ENCODE measurements around the gene AGBL4.
"Not testable (repeated sequence)": the region's sequence is repeated elsewhere in the genome, so short reads cannot be mapped to it uniquely, and the experiment has no call there.

The AGBL4 gene

DNA sequence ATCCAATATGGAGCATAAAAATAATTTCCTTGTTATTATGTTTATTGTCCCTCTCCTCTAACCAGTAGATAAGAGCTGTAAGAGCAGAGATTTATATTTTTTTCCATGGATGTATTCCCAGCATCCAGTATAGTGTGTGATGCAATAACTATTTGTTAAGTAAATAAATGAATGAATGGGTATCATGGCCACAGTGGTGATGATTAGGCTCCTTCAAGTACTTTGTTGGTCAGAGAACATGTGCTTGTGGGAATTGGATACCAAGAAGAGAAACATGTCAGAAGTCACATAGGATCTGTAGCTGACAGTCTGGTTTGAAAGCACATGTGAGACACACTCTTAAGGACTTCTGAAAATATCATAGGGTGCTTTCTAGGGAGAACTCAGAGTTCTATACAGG is 588.5 kb downstream of the AGBL4 start:
- no peak for DNase-seq (ENCODE audit: low read depth in 2 of 2)

DNA sequence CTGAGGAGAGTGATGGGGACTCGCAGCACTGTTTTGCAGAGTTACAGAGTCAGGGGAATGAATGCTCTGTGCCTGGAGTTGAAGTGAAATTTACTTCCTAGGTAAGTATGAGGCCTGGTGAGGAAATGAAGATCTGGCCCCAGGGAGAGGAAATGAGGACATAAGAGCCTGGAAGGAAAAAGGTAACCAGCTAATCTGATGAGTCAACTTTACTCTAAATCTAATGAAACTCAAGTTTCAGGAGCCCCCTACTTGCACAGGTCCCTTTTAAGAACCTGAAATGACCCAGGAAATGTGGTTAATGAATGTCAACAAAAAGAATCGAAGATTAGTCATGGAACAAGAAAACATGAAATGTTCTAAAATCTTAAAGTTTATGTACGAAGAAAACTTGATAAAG is 599.0 kb downstream of the AGBL4 start:
- DNase-seq (ENCODE audit: low read depth in 2 of 2) = no peak

DNA sequence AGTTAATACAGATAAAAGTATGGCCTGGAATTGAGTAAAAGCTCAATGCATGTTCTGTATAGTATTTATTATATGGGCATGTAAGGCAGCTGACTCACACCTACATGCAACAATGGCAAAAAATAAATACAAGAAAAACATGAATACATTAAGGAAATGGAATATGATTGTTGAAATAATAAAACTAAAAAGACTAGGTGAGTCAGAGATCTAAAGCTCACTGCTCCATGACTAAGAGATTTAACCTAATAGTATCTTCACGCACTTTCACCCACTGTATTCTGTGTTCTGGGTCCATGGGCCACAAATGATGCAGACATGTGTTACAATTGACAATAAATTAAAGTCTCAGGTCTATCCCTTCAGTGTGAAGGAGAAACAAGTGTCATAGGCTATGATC is 607.0 kb downstream of the AGBL4 start:
- no peak for DNase-seq (ENCODE audit: low read depth in 2 of 2)

DNA sequence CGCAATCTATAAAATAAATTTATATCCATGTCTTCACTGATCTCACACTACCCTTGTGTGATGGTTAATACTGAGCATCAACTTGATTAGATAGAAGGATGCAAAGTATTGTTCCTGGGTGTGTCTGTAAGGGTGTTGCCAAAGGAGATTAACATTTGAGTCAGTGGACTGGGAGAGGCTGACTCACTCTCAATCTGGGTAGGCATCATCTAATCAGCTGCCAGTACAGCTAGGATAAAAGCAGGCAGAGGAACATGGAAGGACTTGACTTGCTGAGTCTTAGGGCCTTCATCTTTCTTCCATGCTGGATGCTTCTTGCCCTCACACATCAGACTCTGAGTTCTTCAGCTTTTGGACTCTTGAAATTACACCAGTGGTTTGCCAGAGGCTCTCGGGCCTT is 615.4 kb downstream of the AGBL4 start:
- DNase-seq (ENCODE audit: low read depth in 2 of 2) = no peak

DNA sequence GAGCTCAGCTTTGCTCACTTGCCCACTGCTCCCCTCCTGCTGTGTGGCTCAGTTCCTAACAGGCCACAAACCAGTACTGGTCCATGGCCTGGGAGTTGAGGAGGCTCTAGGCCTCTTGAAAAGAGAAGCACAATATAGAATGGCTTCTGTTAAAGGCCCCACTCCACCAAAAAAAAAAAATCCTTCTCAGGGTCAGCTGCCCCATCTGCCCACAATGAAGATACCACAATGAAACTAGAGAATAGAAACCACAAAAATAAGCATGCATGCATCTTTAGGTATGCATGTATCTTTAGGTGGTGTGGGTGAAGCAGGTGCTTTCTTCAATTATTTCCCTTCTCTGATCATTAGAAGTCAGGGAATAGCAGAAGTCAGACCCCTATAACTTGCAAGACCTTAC is 626.7 kb downstream of the AGBL4 start:
- DNase-seq (ENCODE audit: low read depth in 2 of 2) = no peak

DNA sequence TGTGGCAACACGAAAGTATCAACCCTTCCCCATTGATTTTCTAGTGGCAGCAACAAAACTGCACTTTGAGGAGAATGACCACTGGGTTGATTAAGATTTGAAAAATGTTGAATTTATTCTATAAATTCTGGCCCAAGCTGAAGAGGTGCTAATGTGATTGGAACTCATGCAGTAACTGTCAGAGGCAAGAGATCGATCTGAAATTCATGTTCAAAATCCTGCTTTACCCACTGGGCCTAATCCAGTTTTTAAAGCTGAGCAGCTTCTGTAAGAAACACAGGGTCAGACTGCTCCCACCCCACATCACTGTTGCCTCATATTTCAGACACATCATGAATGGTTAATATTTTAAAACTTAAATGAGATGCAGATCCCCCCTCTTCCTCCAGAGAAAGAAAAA is 629.6 kb downstream of the AGBL4 start:
- no peak for DNase-seq (ENCODE audit: low read depth in 2 of 2)

DNA sequence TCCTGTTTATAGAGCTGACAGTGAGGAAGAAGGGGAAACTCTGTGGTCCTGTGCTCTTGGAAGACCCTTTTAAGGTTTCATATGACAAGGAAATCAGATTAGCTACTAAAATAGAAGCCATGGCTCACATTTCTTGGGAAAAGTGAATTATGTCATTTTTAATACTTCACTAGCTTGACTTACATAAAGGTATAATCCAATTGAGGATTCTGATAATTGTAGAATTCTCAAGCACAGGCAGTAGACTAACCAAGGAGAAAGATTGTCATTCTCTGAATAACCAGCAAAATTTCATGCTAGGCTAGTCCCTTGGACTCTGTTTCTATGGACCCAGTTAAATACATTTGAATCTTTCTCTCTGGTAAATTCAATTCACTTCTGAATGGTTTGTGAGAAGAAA is 634.1 kb downstream of the AGBL4 start:
- no peak for DNase-seq (ENCODE audit: low read depth in 2 of 2)

DNA sequence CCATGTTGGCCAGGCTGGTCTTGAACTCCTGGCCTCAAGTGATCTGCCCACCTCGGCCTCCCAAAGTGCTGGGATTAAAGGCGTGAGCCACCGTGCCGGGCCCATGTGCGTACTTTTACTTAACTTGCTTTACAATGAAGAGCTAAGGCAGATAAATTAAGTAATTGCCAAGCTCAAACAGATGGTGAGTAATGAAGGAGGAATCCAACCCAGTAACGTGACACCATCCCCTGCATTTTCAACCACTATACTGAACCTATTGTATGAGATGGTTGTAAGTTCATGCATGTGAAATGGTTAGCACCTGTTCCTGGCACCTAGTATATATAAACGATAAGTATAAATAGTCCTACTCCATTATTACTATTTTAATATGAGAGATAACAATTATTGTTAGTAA is 659.1 kb downstream of the AGBL4 start:
- DNase-seq (ENCODE audit: low read depth in 2 of 2) = no peak

DNA sequence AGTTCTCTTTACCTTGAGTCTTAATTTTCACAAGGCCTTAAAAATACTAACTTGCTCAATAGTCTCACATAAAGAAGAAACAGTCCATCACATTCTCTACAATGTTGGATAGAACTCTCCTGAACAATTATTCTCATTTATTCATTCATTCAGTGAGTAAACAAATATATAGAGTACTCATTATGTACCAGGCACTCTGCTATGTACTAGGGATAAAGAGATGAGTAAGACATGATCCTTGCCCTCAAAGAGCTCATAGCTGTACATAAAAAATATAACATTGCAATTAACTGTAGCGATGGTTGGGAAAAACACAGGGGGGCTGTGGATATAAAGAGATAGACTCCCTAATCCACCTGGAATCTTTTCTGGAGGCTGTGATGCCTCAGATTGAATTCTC is 660.1 kb downstream of the AGBL4 start:
- no peak for DNase-seq (ENCODE audit: low read depth in 2 of 2)

DNA sequence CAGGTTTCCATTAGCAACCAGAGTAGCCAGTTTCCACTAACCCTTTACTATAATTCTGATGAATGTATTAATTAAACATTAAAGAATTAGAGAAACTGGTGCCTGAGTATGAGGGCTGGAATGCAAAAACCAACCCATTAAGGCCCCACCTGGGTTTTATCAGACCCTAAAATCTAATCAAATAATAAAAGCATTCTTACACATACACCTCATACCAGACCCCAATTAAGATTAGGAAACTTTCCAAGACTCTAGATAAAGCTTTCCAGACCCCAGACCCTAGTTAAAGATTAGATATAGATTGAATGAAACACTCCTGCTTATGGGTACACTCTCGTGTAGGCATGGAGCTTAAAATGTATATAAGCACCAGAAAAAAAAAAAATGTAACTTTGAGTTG is 665.7 kb downstream of the AGBL4 start:
- DNase-seq (ENCODE audit: low read depth in 2 of 2) = no peak

DNA sequence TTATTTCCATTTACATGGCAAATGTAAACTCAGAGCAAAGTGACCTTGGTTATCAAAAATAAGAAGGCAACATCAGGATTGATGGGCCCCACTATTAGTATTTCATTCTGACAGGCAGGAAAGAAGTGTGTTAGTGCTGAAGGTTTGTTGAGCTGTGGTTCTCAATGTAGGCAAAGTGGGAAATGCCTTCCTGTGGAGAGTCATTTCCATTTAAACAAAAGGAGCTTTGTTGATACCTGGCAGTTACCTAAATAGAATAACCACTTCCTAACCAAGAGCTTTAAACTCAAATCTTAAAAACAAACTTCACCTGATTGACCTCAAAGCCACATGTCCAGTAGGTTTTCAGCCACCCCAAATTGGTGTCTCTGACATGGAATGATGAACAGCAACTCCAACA is 667.2 kb downstream of the AGBL4 start:
- DNase-seq (ENCODE audit: low read depth in 2 of 2) = no peak

DNA sequence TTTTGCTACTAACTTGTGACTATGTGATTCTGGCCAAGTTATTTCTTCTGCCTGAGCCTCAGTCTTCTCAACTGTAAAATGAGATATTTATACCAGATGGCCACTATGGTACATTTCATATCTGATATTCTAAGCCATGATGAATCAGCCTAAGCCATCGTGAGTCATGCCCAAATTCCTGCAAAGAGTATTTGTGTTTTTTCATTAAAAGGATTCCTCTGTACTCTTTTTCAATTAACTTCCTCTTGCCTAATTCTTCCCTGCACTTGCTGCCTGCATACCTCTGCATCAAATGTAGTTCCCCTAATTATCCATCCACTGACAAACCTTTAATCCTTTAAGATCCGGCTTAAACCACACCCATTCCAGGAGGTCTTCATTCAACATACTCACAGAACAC is 672.0 kb downstream of the AGBL4 start:
- peak; percentile 28 for DNase-seq (ENCODE audit: low read depth in 2 of 2)

DNA sequence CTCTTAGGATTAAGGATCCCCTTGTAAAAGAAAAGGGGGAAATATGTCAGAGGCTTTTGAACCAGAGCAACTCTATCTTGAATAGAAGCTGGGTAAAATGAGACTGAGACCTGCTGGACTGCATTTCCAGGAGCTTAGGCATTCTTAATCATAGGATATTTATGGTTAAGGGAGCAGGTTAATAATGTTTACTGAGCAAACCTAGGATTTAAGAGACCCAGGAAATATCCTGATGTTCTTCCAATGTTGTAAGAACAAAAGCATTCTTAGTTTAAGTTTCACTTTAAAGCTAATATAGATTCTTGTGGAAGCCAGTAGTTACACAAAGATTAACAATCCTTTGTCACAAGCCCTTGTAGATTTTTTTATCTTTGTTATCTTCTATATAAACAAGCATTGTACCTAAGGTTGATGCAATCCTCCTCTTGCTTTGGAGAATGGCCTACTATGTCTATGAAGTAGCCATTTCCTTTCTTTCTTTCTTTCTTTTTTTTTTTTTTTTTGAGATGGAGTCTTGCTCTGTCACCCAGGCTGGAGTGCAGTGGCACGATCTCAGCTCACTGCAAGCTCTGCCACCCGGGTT is 676.9 kb downstream of the AGBL4 start:
- DNase-seq (ENCODE audit: low read depth in 2 of 2) = no peak

DNA sequence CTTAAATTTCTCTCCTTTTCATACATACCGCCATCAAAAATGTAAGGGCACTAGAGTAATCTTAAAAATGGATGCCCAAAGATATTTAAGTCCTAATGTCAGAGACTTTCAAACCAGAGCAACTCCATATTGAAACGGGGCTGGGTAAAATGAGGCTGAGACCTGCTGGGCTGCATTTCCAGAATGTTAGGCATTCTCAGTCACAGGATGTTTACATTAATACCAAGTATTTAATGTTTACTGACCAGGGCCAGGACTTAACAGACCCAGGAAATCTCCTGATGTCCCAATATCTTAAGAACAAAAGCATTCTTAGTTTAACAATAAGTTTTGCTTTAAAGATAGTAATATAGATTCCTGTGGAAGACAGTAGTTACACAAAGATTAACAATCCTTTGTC is 683.2 kb downstream of the AGBL4 start:
- no peak for DNase-seq (ENCODE audit: low read depth in 2 of 2)

DNA sequence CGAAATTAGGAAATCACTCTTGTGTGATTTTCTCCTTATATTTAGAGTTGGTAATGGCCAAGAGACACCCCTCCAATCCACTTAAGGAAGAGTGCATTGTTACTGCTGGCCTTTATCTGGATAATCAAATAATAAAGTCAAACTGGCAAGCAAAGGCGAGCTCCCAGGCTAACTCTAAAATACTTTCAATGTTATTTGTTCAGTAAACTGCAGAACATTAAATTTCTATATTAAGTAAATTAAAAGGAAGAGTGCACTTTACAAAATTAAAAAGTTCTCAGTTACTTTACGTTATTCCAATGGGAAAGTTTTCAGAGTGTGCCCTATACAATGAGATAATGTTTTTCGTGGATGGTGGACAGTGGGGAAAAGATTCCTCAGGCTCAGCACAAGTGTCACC is 684.7 kb downstream of the AGBL4 start:
- DNase-seq (ENCODE audit: low read depth in 2 of 2) = no peak

DNA sequence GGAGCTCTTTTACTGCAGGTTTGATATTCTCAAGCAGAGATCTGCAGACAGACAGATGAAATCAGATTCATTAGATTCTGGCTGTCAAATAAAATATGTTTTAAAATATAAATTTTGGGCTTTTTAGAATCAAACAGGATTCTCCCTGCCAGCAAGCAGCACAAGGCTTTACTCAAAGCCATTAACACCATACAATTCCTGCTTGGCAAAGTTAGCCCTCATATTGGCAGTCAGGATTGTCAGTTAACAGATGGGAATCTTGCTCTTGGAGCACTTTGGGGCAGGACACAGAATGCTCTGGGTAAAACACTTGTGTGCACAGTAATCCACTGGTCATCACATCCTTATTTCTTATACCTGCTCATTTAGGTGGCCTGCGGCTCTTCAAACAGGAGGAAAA is 686.5 kb downstream of the AGBL4 start:
- no peak for DNase-seq (ENCODE audit: low read depth in 2 of 2)

DNA sequence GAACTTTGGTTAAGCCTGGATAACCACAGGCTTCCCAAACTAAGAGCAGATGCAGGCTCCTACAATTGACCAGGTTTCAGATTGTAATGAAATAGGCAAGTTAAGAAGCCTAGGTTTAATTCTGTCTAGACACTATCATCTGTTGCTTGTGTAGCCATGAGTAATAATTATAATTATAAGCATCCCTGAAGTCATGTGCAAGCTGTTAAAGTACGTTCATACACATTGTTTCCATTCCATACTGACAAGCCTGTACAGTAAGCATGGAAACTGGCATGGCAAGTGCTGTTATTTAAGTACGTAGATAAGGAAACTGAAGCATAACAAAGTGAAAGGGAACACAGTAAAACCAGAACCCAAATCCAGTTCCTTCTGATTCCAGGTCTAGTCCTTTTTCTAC is 689.8 kb downstream of the AGBL4 start:
- DNase-seq (ENCODE audit: low read depth in 2 of 2) = peak; percentile 20

DNA sequence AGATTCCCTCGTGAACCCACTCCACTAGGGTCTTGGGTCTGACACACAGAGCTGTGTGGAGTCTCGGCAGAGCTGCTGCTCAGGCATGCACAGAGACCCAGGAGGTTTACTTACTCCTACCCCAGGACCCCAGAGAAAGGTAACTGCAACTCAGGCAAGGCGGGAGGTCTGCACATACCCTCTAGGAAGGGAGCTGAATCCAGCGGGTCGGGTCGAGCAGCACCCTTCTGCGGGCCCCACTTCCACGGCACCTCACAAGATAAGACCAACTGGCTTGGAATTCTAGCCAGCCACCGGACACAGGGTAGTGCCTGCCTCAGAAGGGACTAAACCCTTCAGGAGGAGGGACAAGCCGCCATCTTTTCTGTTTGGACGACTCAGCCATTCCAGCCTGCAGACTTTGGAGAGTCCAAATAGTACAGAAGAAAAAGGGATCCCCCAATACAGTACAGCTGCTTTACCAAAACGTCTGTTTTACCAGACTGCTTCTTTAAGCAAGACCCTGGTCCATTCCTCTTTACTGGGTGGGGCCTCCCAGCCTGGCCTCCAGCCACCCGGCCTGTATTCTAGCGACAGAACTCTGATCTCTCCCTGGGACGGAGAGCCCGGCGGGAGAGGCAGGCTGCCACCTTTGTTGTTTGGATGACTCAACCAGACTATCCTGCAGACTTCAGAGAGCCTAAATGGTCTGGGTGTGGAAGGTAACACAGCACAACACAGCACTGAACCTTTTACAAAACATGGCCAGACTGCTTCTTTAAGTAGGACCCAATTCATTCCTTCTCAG is 692.5 kb downstream of the AGBL4 start:
- DNase-seq (ENCODE audit: low read depth in 2 of 2) = no peak

DNA sequence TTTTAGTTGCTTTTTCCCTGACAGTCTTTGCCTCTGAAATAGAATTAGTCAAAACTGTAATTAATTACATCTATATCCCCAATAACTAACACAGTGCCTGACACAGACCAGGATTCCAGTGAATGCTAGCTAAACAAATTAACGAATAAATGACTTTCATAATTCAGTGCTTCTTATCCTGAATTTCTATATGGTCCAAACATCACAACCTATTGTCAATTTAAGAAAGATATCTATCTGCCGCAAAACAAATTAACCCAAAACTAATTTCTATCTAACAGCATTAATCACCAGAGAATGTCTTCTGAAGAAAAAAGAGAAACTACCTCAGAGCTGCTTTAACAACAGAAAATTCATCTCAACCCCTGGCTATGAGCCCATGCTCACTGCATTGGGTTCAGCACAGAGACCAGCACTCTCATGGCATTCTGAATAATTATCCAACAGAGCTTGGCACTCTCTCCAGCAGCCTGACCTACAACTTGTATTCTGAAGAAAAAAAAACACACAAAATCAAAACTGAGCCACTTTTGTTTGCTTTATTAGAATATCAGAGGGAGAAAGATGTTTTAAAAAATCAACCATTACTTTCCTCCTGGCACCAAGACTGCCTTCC is 699.7 kb downstream of the AGBL4 start:
- DNase-seq (ENCODE audit: low read depth in 2 of 2) = no peak

DNA sequence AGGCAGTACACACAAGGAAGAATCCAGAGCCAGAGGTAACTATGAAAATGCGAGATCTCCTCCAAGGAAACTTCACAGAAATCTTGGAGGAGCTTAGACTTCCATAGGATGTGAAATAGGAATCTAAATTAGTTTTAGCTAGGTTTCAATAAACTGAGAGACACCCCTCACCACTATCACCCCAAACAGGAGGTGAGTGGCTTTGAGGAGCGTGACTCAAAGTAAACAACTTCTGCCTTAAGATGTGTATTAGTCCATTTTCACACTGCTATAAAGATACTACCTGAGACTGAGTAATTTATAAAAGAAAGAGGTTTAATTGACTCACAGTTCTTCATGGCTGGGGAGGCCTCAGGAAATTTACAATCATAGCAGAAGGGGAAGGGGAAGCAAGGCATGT is 703.3 kb downstream of the AGBL4 start:
- DNase-seq (ENCODE audit: low read depth in 2 of 2) = not testable (repeated sequence)

DNA sequence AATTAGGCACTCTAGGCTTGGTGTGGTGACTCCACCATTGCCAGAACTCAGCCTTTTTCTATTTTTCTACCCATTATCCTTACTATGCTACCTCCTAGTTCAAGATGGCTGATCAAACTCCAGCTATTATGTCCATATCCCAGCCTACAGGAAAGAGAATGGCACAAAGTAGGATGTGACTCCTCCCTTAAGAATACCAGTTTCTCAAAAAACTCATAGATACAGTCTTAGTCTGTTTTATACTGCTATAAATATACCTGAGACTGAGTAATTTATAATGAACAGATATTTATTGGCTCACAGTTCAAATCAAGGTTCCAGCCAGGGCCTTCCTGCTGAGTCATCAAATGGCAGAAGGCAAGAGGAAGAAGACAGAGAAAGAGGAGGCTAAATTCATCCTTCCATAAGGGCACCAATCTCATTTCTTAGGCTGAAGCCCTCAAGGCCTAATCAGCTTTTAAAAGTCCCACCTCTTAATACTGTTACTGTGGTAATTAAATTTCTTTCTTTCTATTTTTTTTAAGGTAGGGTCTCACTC is 704.3 kb downstream of the AGBL4 start:
- no peak for DNase-seq (ENCODE audit: low read depth in 2 of 2)

DNA sequence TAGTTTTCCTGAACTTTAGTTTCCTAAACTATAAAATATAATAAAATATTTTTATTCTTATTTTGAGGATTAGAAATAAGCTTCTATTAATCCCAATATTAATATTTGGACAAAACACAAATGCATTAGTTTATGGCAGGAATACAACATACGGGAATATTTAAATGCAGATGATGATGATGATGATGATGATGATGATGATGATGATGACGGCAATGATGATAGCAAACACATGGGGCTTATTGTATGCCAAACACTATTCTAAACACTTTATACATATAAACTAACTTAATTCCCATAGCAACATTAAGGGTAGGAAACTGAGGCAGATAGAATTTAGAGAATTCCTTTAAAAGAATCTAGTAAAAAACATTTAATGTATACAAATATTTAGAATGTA is 705.5 kb downstream of the AGBL4 start:
- DNase-seq (ENCODE audit: low read depth in 2 of 2) = no peak

DNA sequence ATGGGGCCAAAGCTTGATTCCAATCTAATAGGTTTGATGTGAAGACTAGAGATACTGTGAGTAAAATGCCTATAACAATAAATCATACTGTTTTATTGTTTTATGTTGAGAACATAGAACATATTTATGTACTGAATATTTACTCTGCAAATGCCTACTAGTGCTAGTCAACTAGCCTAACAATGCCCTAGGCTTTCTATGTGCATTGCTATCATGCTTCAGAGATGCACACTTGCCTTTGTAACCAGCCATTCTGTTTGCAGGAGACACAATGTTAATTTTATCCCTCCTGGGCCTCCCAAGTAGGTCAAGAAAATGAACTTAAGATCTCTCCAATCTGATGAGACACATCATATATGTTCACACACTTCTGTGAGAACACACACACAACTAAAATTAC is 716.3 kb downstream of the AGBL4 start:
- DNase-seq (ENCODE audit: low read depth in 2 of 2) = no peak
